Activated T-helper 9 cell treated with anti-CD3 and anti-CD28 coated beads, Interleukin-2, amount 50 U/mL, for 16 hours (primary cell): ENCODE measurements around the gene ZNF12.
"Not testable (repeated sequence)": the region's sequence is repeated elsewhere in the genome, so short reads cannot be mapped to it uniquely, and the experiment has no call there.

ENCODE experiments used
- DNase-seq: peaks from one replicate; pipeline ENCODE4 v3.0.0-alpha.2; 2020; ENCODE audit warnings: low read depth

The ZNF12 gene

DNA sequence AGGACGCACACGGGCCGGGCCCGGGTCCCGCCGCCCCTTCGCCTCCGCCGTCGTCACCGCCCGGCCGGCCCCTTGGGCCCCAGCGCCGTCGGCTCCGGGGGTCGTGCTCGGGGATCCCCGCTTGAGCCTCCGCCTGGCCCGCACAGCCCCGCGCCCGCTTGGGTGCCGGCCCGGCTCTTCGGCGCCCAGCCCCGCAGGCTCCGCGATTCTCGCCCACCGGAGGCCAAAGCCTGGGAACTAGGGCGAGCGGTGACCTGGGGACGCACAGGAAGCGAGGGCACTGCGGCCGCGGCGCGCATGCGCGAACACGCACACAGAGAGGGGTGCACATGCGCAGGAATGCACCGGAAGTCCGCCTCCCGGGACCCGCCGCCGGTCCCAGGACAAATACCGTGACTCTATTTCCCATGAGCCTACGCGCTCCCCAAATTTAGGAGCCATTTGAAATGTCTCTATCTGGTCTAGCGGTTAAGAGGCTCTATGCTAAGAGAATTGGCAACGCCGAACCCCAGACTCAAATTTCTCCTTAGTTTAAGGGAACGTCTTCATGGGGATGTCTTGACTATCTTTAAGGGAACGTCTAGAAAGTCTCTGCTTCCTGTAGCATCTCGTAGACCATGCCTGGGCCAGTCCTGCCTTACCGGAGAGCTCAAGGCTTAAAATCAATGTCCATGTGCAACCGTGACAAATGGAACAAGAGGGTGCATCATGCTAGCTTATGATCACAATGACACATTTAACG is at the start of gene ZNF12:
Gene ZNF12, minus strand, starts transcription at position 282 of the 742 bp plus-strand sequence. CDS start 1,774 bp downstream, outside the sequence.
- DNase-seq = peak; percentile 93

DNA sequence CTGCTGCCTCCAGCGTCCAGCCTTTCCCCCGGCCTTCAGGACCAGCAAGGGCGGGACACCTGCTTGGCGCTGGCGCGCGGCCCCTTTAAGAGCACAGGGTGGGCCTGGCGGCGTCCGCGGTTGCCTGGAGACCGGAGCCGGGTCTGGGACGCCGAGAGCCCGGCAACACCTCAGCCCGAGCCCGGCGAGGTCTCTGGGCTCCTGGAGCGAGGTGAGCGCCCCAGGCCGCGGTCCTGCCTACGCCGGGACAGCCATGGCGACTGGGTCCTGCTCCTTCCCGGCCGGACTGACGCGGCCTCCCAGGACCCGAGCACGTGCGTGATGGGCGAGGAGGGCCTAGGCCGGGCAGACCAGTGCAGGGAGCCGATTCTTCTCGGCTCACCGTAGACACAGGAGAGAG is 47.2 kb upstream of the ZNF12 start, which contains the start of gene RSPH10B2:
Gene RSPH10B2, plus strand, starts transcription at position 140 of the 400 bp plus-strand sequence. CDS start 3,575 bp downstream, outside the sequence.
- DNase-seq = not testable (repeated sequence)

DNA sequence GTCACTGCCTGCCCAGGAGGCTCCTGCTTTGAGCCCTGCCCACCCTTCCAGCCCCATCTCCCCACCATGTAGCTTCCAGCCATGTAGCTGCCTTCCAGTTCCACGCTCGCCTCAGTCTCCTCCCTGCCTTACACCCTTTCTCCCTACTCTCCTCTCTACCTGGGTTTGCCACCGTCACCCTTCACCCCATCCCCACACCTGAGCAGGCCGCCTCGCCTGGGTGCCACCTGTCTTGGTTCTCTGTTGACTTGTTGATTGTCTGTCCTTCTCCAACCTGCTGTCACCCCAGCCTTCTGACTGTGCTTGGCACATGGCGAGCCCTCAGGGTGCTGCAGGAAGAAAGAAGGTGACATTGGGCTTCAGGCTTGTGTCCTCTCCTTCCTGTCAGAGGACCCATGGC is 43.4 kb upstream of the ZNF12 start:
- not testable (repeated sequence) for DNase-seq

DNA sequence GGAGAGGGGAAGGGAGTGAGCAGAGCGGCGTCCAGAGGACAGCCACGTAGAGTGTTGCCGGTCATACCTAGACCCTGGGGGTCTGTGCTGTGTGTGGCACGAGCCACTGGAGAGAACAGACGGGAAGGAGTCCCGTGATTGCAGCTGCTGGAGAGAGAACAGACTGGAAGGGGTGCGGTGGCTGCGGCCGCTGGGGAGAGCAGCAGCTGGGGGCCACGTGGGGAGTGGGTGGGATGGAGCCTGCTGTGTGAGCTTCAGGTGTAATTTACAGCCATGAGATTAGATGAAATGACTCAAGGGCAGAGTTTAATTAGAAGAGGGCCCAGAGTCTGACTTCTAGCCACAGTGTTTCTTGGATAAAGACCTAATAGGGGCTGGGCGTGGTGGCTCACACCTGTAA is 42.6 kb upstream of the ZNF12 start:
- DNase-seq = not testable (repeated sequence)

DNA sequence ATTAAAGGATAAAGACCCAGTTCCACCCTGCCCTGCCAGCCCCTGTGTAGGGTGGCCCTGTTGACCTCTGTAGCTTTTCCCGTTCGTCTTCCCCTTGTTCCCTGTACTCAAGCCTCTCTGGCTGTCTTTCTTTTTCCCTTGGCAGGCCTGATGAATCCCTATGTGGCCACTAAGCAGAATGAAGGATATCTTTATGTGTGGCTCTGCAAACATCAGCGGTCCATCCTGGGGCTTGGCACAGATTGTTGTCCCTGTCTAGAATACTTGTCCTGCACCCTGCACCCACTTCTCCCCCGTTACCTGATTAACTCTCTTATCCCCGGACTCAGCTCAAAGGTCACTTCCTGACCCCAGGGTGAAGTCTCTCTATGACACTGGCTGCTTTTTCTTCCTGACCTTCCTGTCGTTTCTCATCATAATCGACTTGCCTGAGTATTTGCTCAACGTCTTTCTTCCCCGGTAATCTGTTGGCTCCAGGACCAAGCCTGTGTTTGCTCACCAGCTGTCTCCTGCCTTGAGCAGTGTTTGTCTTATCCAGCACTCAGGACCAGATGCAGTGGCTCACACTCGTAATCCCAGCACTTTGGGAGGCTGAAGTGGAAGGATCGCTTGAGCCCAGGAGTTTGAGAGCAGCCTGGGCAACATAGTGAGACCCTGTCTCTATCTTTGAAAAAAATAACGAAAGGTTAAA is 37.8 kb upstream of the ZNF12 start:
- DNase-seq = not testable (repeated sequence)

DNA sequence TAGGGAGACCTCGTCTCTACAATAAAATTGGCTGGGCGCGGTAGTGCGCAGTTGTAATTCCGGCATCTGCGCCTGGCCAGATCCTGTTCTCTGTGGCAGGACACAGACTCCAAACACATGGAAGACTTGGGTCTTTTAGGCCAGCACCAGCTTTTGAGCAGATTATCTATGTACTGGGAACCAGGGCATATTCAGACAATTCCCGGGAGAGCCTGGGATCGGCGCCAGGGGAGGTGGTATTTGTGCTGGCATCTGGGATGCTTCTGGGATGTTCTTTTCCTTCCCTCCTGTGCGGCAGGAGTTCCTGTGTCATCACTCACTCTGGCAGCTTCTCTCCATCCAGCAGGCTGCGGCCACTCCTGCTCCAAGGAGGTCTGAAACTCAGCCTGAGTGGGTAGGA is 31.7 kb upstream of the ZNF12 start:
- not testable (repeated sequence) for DNase-seq

DNA sequence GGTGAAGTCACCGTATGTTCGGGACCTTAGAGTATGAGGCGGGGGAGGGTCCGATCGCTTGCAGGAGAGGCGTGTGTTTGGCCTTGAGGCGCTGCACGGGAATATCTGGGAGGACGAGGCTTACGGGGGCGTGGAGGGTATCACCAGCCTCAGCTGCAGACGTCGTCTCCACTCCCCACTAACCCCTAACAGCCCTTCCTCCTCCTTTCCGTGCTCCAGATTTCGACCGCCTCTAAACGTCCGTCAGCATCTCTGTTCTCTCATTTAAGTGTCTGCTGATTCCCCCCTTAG is 23.5 kb upstream of the ZNF12 start:
- no peak for DNase-seq

DNA sequence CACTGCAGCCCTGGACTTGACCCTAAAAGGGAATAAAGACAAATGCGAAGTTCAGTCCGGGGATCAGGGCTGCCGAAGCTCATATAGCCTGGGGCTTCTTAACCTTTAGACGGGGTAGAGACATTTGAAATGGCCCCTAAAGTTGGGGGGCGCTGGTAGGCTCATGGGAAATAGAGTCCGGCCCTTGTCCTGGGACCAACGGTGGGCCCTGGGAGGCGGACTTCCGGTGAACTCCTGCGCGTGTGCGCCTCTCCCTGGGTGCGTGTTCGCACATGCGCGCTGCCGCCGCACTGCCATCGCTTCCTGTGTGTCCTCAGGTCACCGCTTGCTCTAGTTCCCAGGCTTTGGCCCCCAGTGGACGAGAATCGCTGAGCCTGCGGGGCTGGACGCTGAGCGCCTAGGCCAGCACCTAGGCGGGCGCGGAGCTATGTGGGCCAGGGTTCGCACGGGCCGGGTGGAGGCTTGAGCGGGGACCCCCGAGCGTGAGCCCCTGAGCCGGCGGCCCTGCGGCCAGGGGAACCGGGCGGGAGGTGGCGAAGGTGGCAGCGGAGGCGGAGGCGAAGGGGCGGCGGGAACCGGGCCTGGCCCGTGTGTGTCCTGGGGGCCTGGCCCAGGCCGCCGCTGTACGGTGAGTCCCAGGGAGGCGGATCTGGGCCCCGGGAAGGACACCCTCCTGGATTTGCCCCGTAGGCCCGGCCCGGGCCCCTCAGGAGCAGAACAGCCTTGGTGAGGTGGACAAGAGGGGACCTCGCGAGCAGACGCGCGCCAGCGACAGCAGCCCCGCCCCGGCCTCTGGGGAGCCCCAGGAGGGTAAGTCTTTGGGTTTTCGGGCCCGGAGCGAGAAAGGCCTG is 23.0 kb upstream of the ZNF12 start:
- peak; percentile 73 for DNase-seq

DNA sequence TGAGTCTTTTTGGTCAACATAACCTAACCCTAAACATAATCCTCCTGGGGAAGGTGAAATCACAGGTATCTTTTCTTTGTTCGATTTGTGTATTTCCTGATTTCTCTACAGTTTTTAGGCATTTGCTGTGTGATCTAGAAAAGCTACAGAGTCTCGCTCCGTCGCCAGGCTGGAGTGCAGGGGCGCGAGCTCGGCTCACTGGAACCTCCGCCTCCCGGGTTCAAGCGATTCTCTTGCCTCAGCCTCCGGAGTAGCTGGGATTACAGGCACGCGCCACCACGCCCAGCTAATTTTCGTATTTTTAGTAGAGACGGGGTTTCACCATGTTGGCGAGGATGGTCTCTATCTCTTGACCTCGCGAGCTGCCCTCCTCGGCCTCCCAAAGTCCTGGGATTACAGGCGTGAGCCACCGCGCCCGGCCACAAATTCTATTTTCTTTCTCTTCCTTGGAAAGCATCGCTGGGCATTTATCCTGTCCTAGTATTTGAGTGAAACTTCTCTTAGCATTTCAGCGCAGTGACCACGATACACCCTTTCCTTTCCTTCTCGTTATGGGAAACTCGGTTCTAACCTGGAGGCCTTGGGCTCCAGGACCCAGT is 22.2 kb upstream of the ZNF12 start:
- DNase-seq = not testable (repeated sequence)

DNA sequence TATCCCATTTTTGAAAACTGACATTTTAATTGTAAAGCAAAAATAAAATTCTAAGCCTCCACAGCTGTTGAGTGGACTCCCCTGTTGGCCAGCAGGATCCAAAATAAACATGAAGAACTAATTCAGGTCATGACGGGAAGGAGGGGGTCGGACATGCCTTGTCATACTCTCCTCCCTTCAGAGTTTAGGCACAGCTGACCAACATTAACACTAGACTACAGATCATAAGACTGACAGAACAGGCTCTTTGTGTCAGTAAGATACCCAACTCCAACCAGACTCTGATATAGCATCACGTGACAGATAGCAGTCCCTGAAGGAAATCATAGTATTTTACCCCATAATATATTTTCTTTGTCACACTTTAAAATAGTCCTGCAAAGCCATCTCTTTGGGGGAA is 20.9 kb upstream of the ZNF12 start:
- DNase-seq = no peak

DNA sequence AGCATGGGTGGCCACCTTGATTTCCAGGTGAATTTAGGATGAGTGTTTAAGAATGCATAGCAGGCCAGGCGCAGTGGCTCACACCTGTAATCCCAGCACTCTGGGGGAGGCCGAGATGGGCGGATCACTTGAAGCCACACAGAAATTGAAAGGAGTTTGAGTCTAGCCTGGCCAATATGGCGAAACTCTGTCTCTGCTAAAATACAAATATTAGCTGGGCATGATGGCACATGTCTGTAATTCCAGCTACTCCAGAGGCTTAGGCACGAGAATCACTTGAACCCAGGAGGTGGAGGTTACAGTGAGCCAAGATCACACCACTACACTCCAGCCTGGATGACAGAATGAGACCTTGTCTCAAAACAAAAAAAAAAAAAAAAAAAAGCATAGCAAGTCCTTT is 19.6 kb upstream of the ZNF12 start:
- not testable (repeated sequence) for DNase-seq

DNA sequence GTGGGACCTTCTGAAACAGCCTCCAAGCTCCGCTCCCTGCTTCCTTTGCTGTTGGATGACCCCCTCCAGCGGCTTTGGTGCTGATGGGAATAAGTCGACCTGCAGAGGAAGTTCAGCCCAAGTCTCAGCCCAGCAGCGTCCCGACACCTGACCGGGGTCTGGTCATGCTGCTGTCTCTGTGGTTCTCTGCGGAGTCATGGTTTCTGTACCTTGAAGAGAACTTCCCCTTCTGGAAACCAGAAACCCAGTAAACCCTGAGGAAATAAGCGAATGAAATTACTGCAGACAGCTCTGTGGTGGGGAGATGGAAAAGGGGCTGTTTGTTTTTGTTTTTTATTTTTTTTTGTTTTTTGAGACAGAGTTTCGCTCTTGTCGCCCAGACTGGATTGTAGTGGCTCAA is 18.3 kb upstream of the ZNF12 start:
- no peak for DNase-seq

DNA sequence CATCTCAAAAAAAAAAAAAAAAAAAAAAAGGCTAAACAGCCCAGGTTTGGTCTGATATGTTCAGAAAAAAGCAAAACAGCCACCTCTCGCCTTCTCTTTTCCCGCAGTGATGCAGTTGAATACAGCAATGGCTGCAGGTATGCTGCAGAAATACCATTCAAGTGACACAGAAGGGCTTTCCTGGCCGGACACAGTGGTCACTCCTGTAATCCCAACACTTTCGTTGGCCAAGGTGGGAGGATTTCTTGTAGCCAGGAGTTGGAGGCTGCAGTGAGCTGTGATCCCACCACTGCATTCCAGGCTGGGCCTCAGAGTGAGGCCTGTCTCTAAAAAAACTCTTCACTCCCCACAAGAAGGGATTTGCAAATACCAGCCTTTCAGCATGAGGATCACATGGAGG is 17.6 kb upstream of the ZNF12 start:
- not testable (repeated sequence) for DNase-seq

DNA sequence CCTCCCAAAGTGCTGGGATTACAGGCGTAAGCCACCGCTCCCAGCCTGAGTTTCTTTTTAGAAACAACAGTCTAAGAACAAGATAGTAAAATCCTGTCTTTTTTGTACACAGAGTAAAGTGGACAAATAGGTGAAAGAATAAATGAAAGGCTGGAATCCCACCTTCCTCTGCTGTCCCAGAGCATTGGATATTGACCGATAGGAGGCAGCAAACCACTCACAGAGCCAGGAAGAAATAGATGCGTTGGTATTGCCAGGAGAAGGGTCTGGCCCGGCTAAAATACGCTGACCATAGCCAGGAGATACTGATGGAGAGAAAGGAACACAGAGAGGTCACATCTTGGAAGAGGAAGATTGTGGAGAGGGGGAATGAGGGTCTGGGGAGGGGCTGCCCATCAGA is 11.4 kb upstream of the ZNF12 start:
- no peak for DNase-seq

DNA sequence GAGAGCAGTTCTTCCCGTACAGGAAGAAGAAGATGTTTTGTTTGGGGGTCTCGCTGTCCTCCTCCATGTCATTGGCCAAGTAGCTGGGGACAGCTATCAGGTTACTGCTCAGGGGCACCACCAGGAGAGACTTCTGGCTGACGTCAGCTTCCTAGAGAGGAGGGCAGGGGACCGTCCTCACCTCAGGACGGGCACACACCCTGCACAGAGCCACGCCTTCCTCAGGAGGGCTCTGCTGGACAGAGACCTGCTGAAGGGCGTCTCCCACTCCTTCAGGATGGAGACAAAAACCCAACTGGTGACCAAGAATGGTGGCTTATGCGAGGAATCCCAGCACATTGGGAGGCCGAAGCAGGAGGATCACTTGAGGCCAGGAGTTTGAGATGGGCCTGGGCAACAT is 9.2 kb upstream of the ZNF12 start:
- not testable (repeated sequence) for DNase-seq

DNA sequence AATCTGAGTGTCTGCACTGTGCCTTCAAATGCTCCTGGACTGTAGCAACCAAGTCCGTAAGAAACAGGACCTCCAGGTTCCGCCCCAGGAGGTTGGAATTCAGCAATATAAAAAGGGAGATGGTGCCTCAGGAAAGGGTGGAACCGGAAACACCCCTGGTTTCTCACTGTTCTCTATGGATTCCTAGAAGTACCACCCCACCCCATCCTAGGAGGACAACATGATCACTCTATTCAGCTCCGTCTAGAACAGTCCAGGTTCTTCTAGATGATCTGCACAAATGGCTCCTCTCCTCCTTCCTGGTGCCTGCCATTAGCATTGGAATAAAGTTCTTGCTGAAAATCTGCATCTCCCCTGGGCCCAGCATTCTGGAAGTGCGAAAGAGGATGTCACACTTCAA is 7.6 kb upstream of the ZNF12 start:
- no peak for DNase-seq

DNA sequence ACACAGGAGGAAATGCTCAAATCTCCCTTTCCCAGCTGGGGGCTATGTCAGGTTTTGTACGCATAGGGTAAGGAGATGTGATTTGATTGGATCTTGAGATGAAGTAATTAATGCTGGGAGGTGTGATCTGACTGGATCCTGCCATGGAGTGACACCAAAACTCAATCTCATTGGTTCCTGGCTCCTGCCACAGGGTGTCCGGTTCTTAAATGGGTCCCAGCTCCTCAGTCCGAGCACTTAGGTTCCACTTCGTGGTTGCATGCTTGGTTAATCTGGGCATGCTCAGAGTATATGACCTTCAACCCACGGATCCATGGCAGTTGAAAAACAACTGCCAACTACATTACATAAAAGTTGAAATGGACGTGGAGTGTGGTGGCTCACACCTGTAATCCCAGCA is 3.1 kb upstream of the ZNF12 start:
- no peak for DNase-seq

DNA sequence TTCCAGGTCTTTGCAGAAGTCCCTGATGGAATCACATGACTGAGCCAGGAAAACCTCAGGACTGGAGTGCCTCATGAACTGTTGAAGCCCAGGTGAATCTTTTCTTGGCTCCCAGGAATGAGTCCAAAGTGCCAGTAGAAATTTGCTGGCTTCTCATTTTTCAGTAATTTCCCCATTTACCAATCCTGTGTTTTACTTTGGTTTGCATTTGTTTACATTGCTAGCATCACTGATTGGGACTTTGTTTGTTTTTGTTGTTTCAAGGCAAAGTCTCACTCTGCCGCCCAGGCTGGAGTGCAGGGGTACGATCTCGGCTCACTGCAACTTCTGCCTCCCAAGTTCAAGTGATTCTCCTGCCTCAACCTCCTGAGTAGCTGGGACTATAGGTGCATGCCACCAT is 1.6 kb upstream of the ZNF12 start:
- no peak for DNase-seq

DNA sequence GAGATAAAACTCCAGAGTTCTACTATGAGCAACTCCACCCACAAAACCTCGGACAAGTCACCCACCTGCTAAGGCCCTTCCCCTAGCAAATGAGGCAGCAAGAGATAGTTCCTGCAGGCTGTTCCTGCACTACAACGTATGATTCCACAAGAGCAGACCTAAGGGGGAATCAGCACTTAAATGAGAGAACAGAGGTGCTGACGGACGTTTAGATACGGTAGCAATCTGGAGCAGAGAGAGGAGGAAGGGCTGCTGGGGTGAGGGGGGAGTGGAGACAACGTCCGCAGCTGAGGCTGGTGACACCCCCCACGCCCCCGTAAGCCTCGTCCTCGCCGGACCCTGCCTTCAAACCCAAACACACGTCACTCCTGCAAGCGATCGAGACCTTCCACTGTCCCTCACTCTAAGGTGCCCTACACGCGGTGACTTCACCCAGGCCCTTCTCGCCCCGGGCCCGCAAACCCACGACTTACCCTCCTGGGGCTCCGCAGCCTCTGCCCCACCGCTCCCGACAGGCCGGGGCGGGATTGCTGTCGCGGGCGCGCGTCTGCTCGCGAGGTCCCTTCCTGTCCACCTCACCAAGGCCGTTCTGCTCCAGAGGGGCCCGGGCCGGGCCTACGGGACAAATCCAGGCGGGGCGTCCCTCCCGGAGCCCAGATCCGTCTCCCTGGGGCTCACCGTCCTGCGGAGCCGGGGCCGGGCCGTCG is 635 bp downstream of the ZNF12 start:
- peak; percentile 5 for DNase-seq

DNA sequence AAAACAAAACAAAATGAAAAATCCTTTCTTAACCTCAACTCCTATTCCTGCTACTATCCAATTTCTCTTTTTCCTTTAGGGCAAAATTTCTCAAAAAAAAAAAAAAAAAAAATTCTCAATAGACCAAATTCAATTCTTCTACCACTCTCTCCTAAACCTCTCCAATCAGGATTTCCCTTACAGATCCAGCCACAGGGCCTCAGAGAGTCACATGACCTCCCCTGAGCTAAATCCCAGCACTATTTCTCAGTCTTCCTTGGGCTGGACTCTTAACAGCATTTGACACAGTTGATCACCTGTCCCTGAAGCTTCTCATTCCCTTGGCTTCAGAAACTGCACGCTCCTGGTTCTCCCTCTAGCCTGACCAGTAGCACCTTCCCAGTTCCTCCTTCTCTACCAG is 4.9 kb downstream of the ZNF12 start:
- DNase-seq = no peak

DNA sequence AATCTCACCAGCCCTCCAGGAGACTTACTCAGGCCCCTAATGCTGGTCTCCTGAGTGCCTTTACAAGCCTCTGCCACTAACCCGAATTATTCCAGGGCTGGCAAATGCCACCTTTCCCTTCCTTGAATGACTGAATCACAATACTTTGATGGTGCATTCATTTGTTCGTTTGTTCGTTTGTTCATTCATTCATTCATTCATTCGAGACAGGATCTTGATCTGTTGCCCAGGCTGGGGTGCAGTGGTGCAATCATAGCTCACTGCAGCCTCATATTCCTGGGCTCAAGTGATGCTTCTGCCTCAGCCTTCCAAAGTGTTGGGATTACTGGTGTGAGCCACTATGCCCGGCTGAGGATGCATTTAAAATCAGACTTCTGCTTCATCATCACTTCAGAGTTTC is 6.0 kb downstream of the ZNF12 start:
- no peak for DNase-seq

DNA sequence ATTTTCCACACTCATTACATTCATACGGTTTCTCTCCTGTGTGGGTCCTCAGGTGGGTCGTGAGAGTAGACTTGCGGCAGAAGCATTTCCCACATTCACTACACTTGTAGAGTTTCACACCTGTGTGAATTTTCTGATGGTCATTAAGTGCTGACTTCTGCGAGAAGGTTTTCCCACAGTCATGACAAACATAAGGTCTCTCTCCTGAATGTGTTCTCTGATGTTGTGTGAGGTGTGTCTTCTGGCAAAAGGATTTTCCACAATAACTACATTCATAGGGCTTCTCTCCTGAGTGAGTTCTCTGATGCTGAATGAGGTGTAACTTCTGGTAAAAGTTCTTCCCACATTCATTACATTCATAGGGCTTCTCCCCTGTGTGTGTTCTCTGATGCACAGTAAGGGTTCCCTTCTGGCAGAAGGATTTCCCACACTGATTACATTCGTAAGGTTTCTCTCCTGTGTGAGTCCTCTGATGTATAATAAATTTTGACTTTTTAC is 15.1 kb downstream of the ZNF12 start:
- no peak for DNase-seq
